ENCODE data around the gene FBXO22. TPM values are rescaled to one million over a fixed set of nuclear protein-coding genes. Genes with fewer than 3 reads are reported as not detected.
A peak's percentile ranks its signal among the peaks of the same experiment; 100 is the strongest.

FBXO22 gene
- total RNA-seq, 1 donor, result 45.8 TPM

DNA sequence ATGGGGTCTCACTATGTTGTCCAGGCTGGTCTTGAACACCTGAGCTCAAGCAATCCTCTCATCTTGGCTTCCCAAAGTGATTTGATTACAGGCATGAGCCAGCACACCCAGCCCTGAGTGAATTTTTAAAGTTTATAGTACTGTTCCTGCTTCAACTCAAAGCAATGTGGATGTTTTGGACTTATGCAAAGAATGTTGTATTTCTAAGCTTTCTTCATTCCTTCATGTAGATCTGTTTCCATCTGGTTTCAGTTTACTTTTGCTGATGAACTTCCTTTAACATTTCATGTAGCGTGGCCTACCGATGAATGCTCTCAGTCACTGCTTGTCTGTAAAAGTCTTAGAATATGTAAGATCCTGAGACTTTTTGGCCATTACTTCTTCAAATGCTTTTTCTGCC is 85.4 kb downstream of the FBXO22 start:
- DNase-seq (ENCODE audit: low read depth), result peak; percentile 66
- TF ChIP-seq, protein P1, sequence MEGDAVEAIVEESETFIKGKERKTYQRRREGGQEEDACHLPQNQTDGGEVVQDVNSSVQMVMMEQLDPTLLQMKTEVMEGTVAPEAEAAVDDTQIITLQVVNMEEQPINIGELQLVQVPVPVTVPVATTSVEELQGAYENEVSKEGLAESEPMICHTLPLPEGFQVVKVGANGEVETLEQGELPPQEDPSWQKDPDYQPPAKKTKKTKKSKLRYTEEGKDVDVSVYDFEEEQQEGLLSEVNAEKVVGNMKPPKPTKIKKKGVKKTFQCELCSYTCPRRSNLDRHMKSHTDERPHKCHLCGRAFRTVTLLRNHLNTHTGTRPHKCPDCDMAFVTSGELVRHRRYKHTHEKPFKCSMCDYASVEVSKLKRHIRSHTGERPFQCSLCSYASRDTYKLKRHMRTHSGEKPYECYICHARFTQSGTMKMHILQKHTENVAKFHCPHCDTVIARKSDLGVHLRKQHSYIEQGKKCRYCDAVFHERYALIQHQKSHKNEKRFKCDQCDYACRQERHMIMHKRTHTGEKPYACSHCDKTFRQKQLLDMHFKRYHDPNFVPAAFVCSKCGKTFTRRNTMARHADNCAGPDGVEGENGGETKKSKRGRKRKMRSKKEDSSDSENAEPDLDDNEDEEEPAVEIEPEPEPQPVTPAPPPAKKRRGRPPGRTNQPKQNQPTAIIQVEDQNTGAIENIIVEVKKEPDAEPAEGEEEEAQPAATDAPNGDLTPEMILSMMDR (IDR thresholded peaks at IDR 0.05; ENCODE audit: insufficient read depth, low read depth, low read length), result no peak
- H3K4me3 ChIP-seq (ENCODE audit: low read depth, low read length), result no peak overlapping the region

DNA sequence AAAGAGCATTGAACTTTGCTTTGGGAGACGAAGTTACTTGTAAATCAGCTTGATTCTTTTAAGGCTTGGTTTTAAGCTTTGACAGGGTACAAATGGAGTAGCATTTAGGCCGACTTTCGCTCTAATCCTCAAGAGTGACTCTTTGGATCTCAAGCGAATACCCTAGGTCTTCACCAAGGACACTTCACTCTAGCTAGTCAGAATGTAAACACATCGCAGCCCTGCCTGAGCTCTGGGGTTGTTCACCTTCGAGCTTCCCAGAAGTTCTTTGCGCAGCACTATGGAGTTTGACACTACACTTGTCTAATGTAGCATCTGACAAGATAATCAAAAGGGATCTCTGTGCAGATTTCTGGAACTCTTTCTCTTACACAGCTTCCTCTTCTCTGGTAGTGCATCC is 86.2 kb downstream of the FBXO22 start:
- TF ChIP-seq, protein P1 (IDR thresholded peaks at IDR 0.05; ENCODE audit: insufficient read depth, low read depth, low read length), result no peak
- no peak overlapping the region for H3K4me3 ChIP-seq (ENCODE audit: low read depth, low read length)
- DNase-seq (ENCODE audit: low read depth), result no peak

Small RNAs within 50 kb of the gene (small RNA-seq; reads per million reads assigned to genes)
- gene RN7SL510P, result not detected

Other genes starting within 250 kb of the FBXO22 start
- 86.8 and 87.0 TPM in 2 replicates for gene CSPG4, start 191.0 kb upstream of the FBXO22 start, total RNA-seq
- 51.2 and 70.4 TPM in 2 replicates for gene UBE2Q2, start 60.4 kb upstream of the FBXO22 start, total RNA-seq
- gene NRG4, start 108.5 kb downstream of the FBXO22 start, total RNA-seq, result under 0.01 TPM in 2 replicates
- gene TMEM266, start 156.1 kb downstream of the FBXO22 start, total RNA-seq, result under 0.01 TPM in 1 of 2 replicates, not detected in the other